GM10248 (cell line): ENCODE measurements around the gene POU5F2.

Experiments
- CTCF ChIA-PET: fragments of 300-600 bp; sonication (Branson Sonifier 250); formaldehyde crosslinking; extraction: SDS; loops from one replicate; lab custom pipeline; 2021; ENCODE audit warnings: antibody characterized with exemption; lab: Yijun Ruan, JAX
- POLR2A ChIA-PET: fragments of 350-650 bp; sonication (Branson Sonifier 250); formaldehyde crosslinking; extraction: SDS; loops from one replicate; lab custom pipeline; 2020; ENCODE audit warnings: antibody characterized with exemption; lab: Yijun Ruan, JAX
- DNase-seq: peaks from one replicate; pipeline ENCODE4 v3.0.0; 2012; ENCODE audit errors: extremely low spot score
- CTCF ChIP-seq: IDR thresholded peaks from 2 replicates; pipeline ENCODE4 v1.5.1; 2012; ENCODE audit warnings: mild to moderate bottlenecking, low read depth; ENCODE audit errors: extremely low read depth, missing control alignments, control extremely low read depth

Gene POU5F2

GRCh38 chr5:93736284-93736683 is 5.1 kb downstream of the POU5F2 start:
- ChIA-PET CTCF (interaction anchor here (0.7 to 1.2 kb wide), 2 partner anchors 18 to 21 kb away, joined by 3 read pairs; no protein-coding TSS in a partner anchor), POLR2A (no interaction called here)
- DNase-seq: no peak
- TF ChIP-seq CTCF: no peak

GRCh38 chr5:93735378-93735777 is 6.0 kb downstream of the POU5F2 start:
- CTCF ChIA-PET: interaction anchor here (0.7 to 1.2 kb wide), 3 partner anchors 19 to 25 kb away, joined by 3 read pairs; no protein-coding TSS in a partner anchor
- no peak for DNase-seq
- POLR2A ChIA-PET: no interaction called here
- TF ChIP-seq CTCF: no peak

- ChIA-PET POLR2A (no interaction called here), CTCF (interaction anchor here (0.8 to 1.0 kb wide), 2 partner anchors 18 to 61 kb away, joined by 3 to 4 read pairs; no protein-coding TSS in a partner anchor)
- TF ChIP-seq CTCF: no peak
- no peak for DNase-seq
These were observed 9.4 kb downstream of the POU5F2 start for GRCh38 chr5:93731987-93732386.

GRCh38 chr5:93726595-93726994 is 14.8 kb downstream of the POU5F2 start:
- no peak for DNase-seq
- ChIA-PET CTCF (no interaction called here), POLR2A (no interaction called here)
- TF ChIP-seq CTCF: no peak

- no peak for TF ChIP-seq CTCF
- ChIA-PET CTCF (no interaction called here), POLR2A (no interaction called here)
- DNase-seq: no peak
These were observed 16.6 kb downstream of the POU5F2 start for GRCh38 chr5:93724791-93725190.

- DNase-seq: no peak
- ChIA-PET CTCF (interaction anchor here (0.9 to 2.0 kb wide), 3 partner anchors 10 to 67 kb away, joined by 3 to 8 read pairs (median 7); no protein-coding TSS in a partner anchor), POLR2A (no interaction called here)
- no peak for TF ChIP-seq CTCF
These were observed 17.7 kb downstream of the POU5F2 start for GRCh38 chr5:93723681-93724080.
